ENCODE data around the gene HTRA2. TPM values are rescaled to one million over a fixed set of nuclear protein-coding genes. Genes with fewer than 3 reads are reported as not detected.

HTRA2 gene
- total and polyA plus RNA-seq, 9 of the 15 experiments (the other 6 are each of a cell fraction or from before 2014, with no cell fraction given), result 54.2 to 71.2 (median 65.8) TPM

DNA sequence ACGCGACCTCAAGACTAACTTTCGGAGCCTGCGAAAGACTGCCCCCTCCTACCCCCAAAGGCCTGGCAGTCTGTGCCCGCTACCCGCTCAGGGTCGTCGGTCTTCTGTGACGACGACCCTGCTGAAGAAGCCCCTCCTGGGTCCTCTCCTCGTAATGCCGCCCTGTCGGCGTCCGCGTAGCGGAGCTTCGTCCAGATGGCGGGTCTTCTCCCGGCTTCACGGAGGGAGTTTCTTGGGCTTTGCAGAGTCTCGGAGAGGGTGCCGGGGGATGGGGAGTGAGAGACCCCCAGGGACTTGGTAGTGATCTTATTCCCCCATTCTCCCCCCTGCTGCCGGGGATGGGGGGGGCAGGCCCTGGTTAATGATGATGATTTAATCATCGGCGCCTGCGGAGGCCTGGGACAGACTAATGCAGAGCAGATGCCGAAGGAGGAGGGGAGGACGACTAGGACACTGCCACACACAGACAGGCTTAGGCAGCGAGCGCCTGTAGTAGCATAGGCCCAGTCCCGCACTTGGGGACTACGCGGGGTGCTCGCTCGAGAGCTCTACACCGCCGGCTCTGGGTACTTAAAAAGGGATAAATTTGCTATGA, 21.7 kb upstream of the HTRA2 start (continued):
- TF ChIP-seq, protein P1, sequence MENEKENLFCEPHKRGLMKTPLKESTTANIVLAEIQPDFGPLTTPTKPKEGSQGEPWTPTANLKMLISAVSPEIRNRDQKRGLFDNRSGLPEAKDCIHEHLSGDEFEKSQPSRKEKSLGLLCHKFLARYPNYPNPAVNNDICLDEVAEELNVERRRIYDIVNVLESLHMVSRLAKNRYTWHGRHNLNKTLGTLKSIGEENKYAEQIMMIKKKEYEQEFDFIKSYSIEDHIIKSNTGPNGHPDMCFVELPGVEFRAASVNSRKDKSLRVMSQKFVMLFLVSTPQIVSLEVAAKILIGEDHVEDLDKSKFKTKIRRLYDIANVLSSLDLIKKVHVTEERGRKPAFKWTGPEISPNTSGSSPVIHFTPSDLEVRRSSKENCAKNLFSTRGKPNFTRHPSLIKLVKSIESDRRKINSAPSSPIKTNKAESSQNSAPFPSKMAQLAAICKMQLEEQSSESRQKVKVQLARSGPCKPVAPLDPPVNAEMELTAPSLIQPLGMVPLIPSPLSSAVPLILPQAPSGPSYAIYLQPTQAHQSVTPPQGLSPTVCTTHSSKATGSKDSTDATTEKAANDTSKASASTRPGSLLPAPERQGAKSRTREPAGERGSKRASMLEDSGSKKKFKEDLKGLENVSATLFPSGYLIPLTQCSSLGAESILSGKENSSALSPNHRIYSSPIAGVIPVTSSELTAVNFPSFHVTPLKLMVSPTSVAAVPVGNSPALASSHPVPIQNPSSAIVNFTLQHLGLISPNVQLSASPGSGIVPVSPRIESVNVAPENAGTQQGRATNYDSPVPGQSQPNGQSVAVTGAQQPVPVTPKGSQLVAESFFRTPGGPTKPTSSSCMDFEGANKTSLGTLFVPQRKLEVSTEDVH (IDR thresholded peaks at IDR 0.05; ENCODE audit: low read depth, partially characterized antibody), result no peak
- TF ChIP-seq, protein P2, sequence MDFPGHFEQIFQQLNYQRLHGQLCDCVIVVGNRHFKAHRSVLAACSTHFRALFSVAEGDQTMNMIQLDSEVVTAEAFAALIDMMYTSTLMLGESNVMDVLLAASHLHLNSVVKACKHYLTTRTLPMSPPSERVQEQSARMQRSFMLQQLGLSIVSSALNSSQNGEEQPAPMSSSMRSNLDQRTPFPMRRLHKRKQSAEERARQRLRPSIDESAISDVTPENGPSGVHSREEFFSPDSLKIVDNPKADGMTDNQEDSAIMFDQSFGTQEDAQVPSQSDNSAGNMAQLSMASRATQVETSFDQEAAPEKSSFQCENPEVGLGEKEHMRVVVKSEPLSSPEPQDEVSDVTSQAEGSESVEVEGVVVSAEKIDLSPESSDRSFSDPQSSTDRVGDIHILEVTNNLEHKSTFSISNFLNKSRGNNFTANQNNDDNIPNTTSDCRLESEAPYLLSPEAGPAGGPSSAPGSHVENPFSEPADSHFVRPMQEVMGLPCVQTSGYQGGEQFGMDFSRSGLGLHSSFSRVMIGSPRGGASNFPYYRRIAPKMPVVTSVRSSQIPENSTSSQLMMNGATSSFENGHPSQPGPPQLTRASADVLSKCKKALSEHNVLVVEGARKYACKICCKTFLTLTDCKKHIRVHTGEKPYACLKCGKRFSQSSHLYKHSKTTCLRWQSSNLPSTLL (IDR thresholded peaks at IDR 0.05), result no peak
- TF ChIP-seq SREBF2 (CRISPR knock-in tag; IDR thresholded peaks at IDR 0.05) (no peak), WHSC1 (IDR thresholded peaks at IDR 0.05; ENCODE audit: low read length) (no peak), ADNP (tag; IDR thresholded peaks at IDR 0.05) (no peak), BACH1 (tag; IDR thresholded peaks at IDR 0.05) (no peak), ZNF134 (CRISPR knock-in tag; conservative IDR thresholded peaks at IDR 0.05) (no peak), GTF2A2 (tag; IDR thresholded peaks at IDR 0.05) (no peak)
- TF ChIP-seq, protein P3, sequence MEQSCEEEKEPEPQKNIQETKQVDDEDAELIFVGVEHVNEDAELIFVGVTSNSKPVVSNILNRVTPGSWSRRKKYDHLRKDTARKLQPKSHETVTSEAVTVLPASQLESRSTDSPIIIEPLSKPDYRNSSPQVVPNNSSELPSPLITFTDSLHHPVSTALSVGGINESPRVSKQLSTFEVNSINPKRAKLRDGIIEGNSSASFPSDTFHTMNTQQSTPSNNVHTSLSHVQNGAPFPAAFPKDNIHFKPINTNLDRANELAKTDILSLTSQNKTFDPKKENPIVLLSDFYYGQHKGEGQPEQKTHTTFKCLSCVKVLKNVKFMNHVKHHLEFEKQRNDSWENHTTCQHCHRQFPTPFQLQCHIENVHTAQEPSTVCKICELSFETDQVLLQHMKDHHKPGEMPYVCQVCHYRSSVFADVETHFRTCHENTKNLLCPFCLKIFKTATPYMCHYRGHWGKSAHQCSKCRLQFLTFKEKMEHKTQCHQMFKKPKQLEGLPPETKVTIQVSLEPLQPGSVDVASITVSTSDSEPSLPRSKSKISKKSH (CRISPR knock-in tag; IDR thresholded peaks at IDR 0.05), result no peak
- TF ChIP-seq, protein P4, sequence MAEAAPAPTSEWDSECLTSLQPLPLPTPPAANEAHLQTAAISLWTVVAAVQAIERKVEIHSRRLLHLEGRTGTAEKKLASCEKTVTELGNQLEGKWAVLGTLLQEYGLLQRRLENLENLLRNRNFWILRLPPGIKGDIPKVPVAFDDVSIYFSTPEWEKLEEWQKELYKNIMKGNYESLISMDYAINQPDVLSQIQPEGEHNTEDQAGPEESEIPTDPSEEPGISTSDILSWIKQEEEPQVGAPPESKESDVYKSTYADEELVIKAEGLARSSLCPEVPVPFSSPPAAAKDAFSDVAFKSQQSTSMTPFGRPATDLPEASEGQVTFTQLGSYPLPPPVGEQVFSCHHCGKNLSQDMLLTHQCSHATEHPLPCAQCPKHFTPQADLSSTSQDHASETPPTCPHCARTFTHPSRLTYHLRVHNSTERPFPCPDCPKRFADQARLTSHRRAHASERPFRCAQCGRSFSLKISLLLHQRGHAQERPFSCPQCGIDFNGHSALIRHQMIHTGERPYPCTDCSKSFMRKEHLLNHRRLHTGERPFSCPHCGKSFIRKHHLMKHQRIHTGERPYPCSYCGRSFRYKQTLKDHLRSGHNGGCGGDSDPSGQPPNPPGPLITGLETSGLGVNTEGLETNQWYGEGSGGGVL (CRISPR knock-in tag; IDR thresholded peaks at IDR 0.05), result no peak
- TF ChIP-seq, protein P5, sequence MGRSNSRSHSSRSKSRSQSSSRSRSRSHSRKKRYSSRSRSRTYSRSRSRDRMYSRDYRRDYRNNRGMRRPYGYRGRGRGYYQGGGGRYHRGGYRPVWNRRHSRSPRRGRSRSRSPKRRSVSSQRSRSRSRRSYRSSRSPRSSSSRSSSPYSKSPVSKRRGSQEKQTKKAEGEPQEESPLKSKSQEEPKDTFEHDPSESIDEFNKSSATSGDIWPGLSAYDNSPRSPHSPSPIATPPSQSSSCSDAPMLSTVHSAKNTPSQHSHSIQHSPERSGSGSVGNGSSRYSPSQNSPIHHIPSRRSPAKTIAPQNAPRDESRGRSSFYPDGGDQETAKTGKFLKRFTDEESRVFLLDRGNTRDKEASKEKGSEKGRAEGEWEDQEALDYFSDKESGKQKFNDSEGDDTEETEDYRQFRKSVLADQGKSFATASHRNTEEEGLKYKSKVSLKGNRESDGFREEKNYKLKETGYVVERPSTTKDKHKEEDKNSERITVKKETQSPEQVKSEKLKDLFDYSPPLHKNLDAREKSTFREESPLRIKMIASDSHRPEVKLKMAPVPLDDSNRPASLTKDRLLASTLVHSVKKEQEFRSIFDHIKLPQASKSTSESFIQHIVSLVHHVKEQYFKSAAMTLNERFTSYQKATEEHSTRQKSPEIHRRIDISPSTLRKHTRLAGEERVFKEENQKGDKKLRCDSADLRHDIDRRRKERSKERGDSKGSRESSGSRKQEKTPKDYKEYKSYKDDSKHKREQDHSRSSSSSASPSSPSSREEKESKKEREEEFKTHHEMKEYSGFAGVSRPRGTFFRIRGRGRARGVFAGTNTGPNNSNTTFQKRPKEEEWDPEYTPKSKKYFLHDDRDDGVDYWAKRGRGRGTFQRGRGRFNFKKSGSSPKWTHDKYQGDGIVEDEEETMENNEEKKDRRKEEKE (IDR thresholded peaks at IDR 0.05; ENCODE audit: borderline replicate concordance in 1 of 2, control insufficient read depth in 1 of 2, low read depth in 2 of 2, low read length in 1 of 2), result no peak
- TF ChIP-seq, protein P6, sequence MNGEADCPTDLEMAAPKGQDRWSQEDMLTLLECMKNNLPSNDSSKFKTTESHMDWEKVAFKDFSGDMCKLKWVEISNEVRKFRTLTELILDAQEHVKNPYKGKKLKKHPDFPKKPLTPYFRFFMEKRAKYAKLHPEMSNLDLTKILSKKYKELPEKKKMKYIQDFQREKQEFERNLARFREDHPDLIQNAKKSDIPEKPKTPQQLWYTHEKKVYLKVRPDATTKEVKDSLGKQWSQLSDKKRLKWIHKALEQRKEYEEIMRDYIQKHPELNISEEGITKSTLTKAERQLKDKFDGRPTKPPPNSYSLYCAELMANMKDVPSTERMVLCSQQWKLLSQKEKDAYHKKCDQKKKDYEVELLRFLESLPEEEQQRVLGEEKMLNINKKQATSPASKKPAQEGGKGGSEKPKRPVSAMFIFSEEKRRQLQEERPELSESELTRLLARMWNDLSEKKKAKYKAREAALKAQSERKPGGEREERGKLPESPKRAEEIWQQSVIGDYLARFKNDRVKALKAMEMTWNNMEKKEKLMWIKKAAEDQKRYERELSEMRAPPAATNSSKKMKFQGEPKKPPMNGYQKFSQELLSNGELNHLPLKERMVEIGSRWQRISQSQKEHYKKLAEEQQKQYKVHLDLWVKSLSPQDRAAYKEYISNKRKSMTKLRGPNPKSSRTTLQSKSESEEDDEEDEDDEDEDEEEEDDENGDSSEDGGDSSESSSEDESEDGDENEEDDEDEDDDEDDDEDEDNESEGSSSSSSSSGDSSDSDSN (IDR thresholded peaks at IDR 0.05; ENCODE audit: borderline replicate concordance in 1 of 2, low read depth in 2 of 2, low read length in 2 of 2), result 0 out of 4 replicates have a peak, but pooled peaks have one; percentile 25 to 45

All from K562 (cell line).